ENCODE results near the gene CD69.
"Not testable (repeated sequence)": the region's sequence is repeated elsewhere in the genome, so short reads cannot be mapped to it uniquely, and the experiment has no call there.

DNA sequence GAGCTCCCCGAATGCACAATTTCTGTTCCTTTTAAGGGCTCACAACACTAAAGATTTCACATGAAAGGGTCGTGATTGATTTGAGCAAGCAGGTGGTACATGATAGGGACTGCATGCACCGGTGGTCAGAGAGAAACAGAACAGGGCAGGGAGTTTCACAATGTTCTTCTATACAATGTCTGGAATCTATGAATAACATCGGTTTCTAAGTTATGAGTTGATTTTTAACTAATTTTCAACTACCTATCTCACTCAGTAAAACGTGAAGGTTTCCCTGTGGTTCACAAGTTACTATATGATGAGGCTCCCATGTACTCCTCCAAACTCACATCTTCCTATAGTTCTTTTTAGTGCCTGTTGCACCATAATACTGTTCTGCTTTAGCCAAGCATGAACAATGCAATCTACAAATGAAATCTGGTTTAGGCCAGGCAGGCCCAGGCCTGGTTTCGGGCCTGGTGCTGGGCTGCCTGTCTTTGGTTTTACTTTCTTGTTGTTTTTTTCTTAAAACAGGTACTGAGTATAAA, 47.6 kb downstream of the CD69 start:
- TF ChIP-seq EZH2 (IDR thresholded peaks at IDR 0.05; ENCODE audit: borderline replicate concordance, low read length): not testable (repeated sequence)
- TF ChIP-seq, protein P1, sequence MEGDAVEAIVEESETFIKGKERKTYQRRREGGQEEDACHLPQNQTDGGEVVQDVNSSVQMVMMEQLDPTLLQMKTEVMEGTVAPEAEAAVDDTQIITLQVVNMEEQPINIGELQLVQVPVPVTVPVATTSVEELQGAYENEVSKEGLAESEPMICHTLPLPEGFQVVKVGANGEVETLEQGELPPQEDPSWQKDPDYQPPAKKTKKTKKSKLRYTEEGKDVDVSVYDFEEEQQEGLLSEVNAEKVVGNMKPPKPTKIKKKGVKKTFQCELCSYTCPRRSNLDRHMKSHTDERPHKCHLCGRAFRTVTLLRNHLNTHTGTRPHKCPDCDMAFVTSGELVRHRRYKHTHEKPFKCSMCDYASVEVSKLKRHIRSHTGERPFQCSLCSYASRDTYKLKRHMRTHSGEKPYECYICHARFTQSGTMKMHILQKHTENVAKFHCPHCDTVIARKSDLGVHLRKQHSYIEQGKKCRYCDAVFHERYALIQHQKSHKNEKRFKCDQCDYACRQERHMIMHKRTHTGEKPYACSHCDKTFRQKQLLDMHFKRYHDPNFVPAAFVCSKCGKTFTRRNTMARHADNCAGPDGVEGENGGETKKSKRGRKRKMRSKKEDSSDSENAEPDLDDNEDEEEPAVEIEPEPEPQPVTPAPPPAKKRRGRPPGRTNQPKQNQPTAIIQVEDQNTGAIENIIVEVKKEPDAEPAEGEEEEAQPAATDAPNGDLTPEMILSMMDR (conservative IDR thresholded peaks at IDR 0.05 in 1 of 2, IDR thresholded peaks at IDR 0.05 in 1 of 2; ENCODE audit: extremely low read depth in 1 of 2, insufficient read depth in 1 of 2, low read depth in 1 of 2, low read length in 2 of 2): not testable (repeated sequence)
